ENCODE results near the gene CELF4. TPM values are rescaled to one million over a fixed set of nuclear protein-coding genes. Genes with fewer than 3 reads are reported as not detected.

The CELF4 gene
- total RNA-seq, 4 donors from 2014 or later, result not detected

DNA sequence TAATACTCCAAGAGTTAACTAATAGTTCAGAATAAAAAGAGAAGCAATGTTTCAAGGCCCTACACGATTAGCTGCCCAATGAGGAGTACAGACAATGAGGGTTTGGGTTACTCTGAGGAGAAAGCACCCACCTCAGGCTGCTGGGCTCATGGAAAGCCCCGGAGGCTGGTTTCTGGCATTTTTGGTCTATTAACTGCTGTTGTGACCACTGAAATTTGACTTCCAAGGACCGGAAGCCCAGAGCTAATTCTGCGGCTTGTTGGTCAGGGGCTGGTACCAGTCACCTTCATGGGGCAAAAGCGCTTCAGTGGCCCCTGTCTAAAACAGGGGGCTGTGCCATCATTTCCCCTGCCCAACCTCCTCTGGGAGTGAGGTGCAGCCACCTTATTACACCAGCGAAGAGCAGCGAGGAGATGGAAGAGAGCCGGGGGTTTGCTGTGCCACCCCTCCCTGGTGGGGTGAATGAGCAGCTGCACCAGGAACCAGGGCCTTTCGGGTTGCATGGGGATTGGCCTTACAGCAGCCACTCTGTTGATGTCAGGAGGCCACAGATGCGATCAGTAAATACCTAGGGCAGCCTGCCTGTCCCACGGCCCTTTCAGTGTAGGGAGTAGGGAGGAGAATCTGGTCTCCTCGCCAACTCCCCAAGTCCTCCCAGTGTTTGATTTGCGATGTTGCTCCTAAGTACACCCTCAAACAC, 131.3 kb downstream of the CELF4 start:
- no peak overlapping the region for H3K4me3 ChIP-seq
- H3K9me3 ChIP-seq, result peaks cover 0 to 16% (median 0%) of the 10 kb centered on the region in 4 donors
- no peak for DNase-seq (ENCODE audit: low spot score in 2 of 2)
- no peaks in the 10 kb centered on the region for H3K4me1 ChIP-seq
- H3K27ac ChIP-seq, result no peak overlapping the region
- TF ChIP-seq EP300 (IDR thresholded peaks at IDR 0.05), result no peak
- TF ChIP-seq, protein P1, sequence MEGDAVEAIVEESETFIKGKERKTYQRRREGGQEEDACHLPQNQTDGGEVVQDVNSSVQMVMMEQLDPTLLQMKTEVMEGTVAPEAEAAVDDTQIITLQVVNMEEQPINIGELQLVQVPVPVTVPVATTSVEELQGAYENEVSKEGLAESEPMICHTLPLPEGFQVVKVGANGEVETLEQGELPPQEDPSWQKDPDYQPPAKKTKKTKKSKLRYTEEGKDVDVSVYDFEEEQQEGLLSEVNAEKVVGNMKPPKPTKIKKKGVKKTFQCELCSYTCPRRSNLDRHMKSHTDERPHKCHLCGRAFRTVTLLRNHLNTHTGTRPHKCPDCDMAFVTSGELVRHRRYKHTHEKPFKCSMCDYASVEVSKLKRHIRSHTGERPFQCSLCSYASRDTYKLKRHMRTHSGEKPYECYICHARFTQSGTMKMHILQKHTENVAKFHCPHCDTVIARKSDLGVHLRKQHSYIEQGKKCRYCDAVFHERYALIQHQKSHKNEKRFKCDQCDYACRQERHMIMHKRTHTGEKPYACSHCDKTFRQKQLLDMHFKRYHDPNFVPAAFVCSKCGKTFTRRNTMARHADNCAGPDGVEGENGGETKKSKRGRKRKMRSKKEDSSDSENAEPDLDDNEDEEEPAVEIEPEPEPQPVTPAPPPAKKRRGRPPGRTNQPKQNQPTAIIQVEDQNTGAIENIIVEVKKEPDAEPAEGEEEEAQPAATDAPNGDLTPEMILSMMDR (IDR thresholded peaks at IDR 0.05), result no peak
- no peak for TF ChIP-seq POLR2A (IDR thresholded peaks at IDR 0.05)
- H3K27me3 ChIP-seq, result no peaks in the 10 kb centered on the region
- H3K36me3 ChIP-seq, result no peaks in the 10 kb centered on the region
- 78% methylated on average over 12 to 13 of the region's 13 CpGs for WGBS, 2 donors

DNA sequence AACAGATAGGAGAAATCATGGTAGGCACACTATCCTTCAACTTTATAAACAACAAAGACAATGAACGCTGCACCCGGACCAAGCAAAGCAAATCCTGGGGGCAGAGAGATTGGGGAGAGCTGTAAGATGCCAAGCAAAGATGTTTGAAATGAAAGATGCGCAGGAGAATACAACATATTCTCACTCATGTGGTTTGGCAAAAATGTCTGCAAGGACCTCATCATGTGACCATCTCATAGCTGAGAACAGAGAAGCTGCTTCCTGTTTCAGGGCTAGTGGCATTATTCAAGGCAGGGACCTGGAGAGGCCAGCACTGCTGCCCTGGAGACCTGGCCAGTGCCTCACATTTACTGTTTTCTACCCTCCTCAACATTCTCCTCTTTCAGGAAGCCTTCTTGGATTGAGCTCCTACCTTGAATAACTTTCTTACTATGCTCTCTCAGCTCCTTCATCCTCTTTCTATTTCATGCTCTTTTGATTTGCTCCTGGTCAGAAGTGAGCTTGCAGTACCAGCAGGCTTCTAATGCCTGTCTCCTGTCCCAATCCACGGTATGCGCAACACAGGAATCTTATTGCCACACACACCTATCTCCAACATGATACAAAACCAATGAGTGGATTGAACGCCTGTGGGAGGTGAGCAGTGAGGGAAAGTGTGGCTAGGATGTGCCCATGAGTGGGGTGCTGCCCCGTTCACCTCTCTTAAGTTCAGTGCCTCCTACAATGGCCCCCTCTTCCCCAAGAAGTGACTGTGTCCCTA, 133.0 kb downstream of the CELF4 start:
- Histone ChIP-seq H3K4me1 (no peaks in the 10 kb centered on the region), H3K27me3 (no peaks in the 10 kb centered on the region), H3K9me3 (peaks cover 0 to 6% (median 0%) of the 10 kb centered on the region in 4 donors), H3K27ac (no peak overlapping the region), H3K4me3 (no peak overlapping the region), H3K36me3 (no peaks in the 10 kb centered on the region)
- no peak for TF ChIP-seq POLR2A (IDR thresholded peaks at IDR 0.05)
- TF ChIP-seq EP300 (IDR thresholded peaks at IDR 0.05), result no peak
- TF ChIP-seq, protein P1 (IDR thresholded peaks at IDR 0.05), result no peak
- WGBS, 2 donors, result 91 to 94% methylated on average over 7 of the region's 7 CpGs
- DNase-seq (ENCODE audit: low spot score in 2 of 2), result no peak

DNA sequence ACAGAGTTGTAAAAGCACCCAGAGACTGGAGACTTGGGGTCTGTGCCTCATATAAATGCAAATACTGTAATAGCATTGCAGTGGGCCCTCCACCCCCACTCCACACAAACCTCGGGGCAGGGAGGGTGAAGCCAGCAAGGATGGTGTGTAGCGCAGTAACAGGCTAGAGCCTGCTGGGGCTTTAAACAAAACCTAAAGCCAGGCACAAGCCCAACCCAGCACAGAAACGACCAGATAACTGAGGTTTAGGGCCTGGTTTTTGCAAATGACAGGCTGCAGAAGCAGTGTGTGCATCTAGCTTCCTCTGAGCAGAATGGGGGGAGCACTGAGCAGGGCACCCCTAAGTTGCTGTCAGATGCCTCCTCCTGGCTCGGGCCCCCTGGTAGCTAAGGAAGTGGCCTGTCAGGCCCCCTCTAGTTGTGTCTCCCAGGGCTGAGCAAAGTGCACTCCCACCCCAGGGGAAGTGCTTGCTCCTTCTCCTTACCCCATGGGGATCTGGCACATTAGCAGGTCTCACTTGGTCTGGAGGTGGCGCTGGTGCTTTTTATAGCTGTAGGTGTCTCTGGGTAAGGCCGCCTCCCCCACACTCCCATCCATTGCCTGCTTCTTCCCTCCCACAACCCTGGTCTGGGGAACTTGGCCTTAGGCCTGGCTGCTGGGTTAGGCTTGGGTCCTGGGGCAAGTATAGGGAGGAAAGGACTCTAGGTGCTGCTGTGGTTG, 135.1 kb downstream of the CELF4 start:
- no peak overlapping the region for H3K4me3 ChIP-seq
- H3K27me3 ChIP-seq, result no peaks in the 10 kb centered on the region
- DNase-seq (ENCODE audit: low spot score in 2 of 2), result no peak
- no peak overlapping the region for H3K27ac ChIP-seq
- TF ChIP-seq, protein P1 (IDR thresholded peaks at IDR 0.05), result no peak
- TF ChIP-seq POLR2A (IDR thresholded peaks at IDR 0.05) (no peak), EP300 (IDR thresholded peaks at IDR 0.05) (no peak)
- H3K4me1 ChIP-seq, result no peaks in the 10 kb centered on the region
- 74% methylated on average over 6 of the region's 6 CpGs for WGBS, 2 donors
- no peaks in the 10 kb centered on the region for H3K36me3 ChIP-seq
- no peaks in the 10 kb centered on the region for H3K9me3 ChIP-seq

DNA sequence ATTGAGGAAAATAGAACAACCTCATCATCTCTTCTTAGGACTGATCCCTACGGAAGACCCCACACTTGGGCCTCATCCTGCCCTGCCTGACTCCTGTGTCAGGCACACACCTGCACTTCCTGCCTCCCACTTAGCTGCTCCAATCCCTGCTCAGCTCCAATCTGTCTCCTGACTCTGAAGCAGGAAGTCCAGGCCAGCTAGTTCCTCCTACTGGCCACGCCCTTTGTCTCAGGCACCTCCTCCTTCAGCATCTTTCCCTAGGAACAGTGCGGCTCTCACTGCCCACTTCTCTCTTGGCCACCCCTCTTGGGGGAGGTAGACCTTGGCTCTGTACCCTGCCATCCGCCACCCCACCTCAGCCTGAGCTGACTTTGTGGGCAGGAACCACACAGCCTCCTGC, 135.8 kb downstream of the CELF4 start:
- Histone ChIP-seq H3K27ac (no peak overlapping the region), H3K27me3 (no peaks in the 10 kb centered on the region), H3K36me3 (no peaks in the 10 kb centered on the region), H3K4me3 (no peak overlapping the region), H3K4me1 (no peaks in the 10 kb centered on the region), H3K9me3 (no peaks in the 10 kb centered on the region)
- no peak for TF ChIP-seq EP300 (IDR thresholded peaks at IDR 0.05)
- TF ChIP-seq POLR2A (IDR thresholded peaks at IDR 0.05), result no peak
- TF ChIP-seq, protein P1 (IDR thresholded peaks at IDR 0.05), result no peak
- no peak for DNase-seq (ENCODE audit: low spot score in 2 of 2)
- 83% methylated on average over 4 of the region's 4 CpGs for WGBS, 2 donors
